Activated CD4-positive, alpha-beta T cell treated with anti-CD3 and anti-CD28 coated beads for 48 hours (primary cell): ENCODE results near the gene LARGE2.

Experiments
- DNase-seq: peaks from one replicate; pipeline ENCODE4 v3.0.0-alpha.2; 2020

LARGE2 gene

DNA sequence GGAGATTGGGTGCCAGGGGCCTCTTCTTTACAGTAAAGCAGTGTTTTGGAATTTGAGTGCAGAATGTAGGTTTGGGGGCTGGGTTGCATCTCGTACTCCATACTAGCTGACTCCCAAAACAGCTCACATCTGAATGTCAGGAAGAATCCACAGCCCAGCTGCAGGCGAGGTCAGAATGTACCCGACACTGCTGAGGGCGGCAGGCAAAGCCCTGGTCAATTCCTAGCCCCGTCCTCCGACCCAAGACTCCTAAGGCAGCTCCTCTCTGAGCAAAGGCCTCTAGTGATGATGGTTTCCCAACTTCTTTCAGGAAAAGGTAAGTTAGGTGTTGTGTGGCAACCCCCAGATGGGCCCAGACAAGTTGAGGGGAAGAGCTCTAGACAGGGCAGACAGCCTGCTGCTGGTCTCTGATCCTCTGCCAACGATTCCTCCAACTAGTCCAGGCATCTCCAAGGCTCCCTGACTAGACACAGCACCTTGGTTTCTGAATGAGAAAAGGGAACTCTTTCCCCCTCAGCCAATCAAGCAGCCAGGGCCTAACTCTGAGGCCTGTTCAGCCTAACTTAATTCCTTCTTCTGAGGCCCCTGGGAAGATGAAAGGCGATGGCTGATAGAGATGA, 8.6 kb downstream of the LARGE2 start:
- no peak for DNase-seq

DNA sequence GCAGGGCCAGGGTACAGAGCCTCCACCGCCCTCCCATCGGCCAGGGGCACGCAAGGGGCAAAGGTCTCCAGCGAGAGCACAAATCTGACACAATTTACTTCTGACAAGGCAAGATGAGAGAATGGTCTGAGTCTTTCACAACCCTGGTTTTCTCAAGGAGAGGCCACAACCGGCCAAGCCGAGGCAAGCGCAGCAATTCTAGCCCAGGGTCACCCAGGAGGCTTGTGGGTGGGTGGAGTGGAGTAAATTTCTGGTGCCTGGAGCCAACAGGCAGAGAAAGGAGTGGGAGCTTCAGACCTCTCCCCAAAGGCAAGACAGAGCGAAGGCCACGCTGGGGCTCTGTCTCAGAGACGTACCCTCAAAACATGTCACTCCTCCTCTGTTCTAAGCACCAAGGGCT, 9.3 kb downstream of the LARGE2 start:
- no peak for DNase-seq

DNA sequence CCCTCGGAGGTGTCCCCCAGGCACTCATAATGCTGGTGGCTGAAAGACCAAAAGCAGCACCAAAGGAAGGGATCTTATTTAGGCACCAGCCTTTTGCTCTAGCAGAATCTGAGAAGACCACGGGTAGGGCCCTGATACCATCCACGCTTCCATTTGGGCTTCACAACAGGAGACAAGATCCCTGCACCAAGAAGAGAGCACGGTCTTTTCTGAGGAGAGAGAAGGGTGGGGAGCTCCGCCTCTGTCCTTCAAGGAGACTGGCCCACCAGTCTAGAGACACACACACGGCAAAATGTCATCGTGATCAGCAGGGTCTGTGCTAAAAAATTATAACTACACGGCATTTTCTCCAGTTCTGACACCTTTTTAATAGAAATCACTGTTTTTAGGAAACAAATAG, 9.8 kb downstream of the LARGE2 start:
- DNase-seq, result no peak

DNA sequence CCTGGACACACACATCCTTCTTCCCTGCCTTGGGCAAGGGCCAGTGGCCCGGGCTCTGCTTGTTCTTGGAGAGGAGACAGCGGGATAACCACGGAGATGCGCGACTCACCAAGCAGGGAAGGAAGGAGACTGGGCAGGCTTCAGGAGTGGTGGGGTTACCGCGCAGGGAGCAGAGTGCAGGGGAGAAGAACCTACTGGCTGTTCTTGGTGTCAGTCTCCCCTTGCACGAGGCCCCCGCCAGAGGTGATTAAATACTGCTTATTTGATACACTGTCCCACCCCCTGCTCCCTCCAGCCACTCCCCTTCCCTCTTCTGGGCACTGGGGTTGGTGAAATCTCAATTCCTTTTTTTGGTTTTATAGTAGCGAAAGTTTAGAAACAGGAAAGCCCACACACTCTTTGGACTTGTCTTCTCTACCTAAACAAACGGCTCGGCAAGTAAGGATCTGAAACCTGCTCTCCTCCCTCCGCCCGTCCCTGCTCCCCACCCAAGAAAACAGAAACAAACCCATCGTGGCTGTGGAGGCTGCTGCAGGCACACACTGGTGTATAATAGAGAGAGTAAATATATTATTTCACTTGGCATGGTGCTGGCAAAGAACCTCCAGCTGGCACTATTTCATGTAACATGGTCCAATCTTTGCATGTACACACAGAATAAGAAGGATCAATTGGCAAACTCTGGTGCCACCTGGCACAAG, 10.8 kb downstream of the LARGE2 start:
- DNase-seq, result no peak

DNA sequence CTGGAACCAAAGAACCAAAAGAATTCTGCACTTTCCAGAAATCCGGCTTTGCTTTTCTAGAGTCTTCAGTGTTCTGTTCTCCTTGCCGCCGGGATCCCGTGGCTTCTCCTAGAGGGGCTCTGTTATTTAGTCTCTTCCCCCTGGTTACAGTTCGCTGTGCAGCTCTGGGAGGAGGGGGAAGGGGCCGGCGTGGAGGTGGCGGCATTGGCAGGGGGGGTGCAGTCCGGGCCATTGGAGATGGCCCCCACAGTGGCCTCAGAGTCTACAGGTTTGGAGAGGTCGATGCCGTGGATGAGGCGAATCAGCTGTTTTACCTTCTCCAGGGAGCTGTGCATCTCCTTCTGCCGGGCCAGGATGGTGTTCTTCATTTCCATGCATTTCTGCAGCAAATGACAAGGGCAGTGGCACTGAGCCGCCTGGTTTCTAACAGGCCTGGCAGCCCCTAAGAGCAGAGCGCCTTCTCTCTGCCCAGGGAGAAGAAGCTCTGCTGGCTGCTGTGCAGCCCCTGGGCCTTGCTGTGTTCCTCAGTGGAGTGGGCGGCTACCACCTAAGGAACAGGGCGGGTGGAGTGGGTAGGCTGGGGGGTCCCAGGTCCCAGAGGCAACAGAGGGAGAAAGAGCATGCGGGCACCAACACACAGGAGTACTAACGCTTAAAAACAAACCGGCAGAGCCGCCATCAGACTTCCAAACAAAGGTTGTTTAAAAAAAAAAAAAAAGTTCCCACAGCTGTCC, 11.6 kb downstream of the LARGE2 start:
- DNase-seq, result no peak

DNA sequence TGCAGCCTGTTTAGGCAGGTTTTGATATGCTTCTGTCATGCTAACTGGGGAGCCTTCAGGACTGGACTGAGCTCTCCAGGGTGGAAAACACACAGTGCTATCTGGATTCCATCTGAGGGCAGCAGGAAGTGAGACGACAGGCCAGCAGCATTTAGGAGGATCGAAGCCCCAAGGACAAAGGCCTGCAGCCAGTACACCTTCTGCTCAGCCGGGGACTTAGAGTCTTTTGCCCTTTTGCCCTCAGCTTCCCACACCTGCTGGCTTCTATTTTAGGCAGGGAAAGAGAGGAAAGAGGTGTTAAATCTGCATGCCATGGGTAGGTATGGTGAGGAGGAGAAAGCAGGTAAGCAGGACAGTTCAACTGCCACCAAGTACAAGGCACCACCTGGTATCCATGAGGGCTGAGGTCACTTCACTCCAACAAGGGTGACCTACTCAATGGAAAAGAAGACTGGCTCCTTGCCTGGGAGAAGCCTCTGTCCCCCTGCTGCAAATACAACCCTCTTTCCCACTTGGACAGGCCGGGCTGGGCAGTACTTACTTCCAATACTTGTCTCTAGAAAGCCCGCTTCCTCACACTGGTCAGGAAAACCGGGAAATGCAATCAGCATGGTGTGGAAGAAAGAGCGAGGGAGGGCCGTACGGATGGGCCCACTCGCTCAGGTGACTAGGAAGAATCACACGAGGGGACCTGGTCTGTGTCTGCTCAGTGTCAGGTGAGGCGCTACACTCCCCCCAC, 12.3 kb downstream of the LARGE2 start:
- DNase-seq, result no peak

DNA sequence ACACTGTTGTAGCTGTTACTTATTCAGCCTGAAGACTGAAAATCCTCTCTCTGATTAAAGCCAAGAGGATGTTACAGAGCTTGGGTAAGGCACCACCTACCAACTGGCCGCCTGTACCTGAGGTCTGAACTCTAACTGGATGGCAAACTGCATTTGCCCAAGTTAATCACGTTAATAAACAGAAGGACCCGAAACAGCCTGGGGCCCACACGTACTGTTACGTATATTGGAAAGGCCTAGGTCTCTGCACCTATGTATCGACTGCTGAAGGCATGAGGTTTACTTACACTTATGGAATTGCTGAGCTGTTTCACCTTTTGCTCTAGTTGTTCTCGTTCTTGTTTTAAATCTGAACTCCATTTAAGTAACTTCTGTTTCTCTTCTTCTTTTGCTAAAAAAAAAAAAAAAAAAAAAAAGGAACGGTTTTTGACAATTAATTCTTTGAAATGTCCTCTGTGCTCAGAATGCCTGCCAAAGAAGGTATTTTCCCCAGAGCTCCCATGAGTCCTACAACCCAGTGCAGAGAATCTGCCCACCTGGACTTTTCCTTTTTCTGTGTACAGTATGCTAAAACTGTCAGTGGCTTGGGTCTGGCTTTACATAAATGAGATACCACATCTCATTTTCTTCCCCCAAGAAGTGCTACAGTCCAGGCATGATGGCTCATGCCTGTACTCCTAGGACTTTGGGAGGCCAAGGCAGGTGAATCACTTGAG, 13.1 kb downstream of the LARGE2 start:
- no peak for DNase-seq

DNA sequence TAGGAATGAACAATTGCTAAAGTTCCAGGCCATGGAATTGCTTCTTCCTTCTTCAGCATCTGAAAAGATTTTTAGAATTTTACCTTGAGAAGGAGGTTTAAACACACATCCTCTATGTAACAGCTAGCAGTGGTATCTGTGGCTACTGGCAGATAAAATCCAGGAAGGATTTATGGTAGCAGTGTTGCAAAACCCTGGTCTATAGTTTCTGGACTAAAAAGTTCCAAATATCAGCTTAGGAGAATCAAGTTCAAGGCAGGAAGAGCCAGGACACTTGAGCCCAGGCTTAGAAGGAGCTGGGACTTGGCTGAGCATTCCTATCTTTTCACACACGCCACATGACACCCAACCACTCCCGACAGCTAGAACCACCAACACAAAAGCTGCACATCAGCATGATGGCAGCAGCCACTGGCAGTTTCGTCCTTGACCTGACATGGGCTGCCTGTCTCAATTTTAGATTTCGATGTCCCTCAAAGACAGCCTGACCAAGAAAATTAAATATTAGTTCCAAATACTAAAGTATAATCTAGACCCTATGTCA, 14.1 kb downstream of the LARGE2 start:
- DNase-seq, result no peak

DNA sequence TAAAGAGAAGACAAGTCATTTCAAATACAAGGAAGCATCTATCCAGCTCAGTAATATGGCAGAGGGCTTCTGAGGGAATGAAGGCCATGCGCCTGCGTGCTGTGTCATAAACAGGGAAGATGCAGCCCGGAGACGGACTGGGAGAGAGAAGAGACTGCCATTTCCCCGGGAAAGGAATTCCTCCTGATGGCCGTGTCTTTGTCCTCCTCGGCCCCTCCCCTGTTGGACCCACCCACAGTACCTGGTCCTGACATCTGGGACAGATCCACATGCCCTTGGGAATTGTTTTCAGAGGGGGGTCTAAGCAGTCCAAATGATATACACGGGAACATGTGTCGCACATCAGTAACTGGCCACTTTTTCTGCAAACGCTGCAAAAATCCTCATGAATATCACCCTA, 15.5 kb downstream of the LARGE2 start:
- DNase-seq, result no peak

DNA sequence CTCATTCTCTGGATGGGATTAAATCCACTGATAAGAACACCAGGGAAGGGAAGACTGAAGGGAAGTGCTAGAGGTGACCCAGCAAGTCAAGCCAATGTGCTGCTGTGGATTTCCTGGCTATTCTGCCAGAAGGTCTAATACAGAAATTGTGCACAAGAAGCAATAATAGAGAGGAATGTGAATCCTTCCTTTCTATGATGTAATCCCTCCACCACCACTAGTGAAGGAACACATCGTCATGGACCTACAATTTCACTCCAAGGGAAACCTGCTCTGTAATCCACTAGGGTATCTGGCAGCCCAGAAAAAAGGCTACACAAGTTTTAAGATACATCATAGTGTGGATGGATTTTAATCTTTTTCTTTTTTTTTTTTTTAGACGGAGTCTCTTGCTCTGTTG, 17.4 kb downstream of the LARGE2 start:
- no peak for DNase-seq

DNA sequence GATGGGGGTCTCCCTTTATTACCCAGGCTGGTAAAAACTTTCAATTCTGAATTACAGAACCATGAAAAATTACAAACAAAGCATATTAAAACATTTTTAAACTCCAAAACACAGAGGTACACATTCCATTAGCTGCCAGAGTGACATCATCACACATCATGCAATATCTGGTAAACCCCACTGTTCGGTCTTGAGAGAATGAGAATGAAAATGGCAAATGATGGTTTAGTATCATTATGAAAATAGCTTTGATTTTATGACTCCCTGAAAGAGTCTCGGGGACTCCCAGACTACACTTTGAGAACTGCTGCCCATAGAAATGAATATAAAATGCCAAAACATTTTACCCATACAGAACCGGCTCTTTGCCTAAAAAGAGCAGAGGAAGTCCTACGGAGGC, 18.8 kb downstream of the LARGE2 start:
- DNase-seq, result no peak

DNA sequence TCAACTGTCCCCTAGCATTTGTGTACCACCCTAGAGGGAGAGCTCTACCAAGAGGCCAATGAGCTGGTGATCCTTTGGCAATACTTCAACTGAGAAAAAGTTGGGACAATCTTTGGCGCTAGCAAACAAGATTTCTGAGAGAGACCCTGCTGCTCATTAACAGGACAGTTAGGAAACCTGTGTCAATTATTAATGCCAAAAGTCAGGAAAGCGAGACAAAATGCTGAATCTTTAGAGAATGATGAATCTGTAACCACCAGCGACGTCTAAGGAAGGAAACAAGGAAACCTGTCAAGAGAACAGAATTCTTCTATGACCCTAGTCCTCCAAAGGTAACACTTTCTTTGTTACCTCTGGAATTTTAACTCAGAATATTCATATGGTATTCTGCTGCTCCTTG, 19.9 kb downstream of the LARGE2 start:
- no peak for DNase-seq

DNA sequence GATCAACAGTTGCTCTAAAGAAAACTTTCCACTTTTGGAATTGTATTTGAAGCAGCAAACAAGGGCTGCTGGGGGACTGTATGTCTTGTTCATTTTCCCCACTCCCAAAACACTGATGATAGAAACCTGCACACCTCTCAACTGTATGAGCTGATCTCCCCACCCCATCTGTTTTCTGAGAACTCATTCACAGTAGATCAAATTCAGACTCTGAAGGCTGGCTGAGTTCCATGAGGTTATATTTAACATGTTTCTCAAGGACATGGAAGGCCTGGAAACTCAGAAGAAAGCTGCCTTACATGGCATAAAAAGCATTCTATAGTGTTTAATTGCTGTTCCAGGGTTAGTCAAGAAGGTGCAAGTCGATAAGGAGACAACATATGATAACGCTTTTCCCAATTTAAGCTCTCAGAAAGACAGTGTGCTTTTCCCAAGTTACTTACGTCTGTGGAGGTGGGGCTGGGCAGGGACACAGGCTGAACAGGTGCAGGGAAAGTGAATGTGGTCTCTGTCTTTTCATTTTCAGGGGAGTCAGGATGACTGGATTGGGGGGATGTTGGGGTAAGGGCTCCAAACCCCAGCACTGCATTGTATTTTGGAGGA, 23.0 kb downstream of the LARGE2 start:
- no peak for DNase-seq

DNA sequence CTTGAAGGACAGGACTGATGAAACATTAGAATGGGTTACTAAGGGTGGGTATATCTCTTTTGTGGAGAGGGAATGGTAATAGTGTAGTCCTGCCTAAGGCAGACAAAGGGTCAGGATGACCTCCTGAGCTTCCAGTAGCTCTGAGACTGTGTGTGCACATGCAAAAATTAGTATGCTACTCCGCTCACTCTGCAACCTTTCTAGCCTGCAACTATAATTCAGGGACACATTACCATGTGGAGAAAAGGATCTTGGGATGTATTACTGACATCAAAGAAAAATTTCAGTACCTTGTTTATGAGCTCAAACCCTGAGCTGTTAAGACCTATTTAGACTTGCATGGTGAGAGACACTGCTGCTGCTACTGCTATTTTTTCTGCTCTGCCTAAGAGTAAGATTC, 25.4 kb downstream of the LARGE2 start:
- DNase-seq, result no peak

DNA sequence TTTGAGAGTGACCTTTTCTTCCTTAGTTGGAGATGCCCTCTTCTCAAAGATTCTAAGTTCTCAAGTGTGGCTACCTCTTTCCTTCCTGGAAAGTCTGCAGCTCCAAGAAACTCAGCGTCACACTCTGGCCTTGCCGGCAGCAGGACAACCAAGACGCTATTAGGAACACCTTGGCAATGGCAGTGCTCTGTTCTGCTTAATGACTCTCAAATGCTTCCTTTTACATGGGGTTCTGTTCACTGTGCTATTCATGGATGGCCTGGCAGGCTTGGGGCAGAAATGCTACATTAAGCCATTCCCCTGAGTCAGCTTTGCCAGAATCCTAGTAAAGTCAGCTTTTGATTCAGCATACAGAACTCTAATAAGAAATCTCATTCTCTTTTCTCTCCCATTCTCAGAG, 25.9 kb downstream of the LARGE2 start:
- no peak for DNase-seq

DNA sequence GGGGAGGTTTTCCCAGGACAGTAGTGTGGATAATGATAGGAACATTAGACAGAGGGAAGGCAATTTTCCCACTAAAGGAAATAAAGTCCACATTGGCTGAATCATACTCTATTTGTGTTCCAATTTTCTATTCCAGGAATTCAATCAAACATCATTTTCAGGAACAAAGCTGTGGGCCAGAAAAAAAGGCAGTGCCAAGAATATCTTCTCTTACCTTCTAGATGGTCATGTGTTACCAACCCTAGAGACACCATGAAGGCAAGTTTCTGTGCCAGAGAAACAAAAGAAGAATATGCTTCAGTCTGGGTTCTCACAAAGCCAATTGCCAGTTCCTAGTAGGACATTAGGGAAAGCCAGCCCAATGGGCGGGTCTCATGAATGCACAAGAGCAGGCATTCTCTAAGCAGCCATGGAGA, 27.5 kb downstream of the LARGE2 start:
- DNase-seq, result no peak

DNA sequence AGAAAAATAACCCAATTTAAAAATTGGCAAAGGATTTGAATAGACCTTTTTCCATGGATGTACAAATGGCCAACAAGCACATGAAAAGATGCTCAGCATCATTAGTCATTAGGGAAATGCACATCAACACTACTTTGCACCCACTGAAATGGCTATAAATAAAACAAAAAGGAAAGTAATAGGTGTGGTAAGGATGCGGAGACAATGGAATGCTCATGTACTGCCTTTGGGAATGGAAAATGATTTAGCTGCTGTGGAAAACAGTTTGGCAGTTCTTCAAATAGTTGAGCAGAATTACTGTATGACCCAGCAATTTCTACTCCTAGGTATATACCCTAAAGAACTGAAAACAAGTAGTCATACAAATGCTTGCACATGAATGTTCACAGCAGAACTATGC, 37.4 kb downstream of the LARGE2 start:
- no peak for DNase-seq

DNA sequence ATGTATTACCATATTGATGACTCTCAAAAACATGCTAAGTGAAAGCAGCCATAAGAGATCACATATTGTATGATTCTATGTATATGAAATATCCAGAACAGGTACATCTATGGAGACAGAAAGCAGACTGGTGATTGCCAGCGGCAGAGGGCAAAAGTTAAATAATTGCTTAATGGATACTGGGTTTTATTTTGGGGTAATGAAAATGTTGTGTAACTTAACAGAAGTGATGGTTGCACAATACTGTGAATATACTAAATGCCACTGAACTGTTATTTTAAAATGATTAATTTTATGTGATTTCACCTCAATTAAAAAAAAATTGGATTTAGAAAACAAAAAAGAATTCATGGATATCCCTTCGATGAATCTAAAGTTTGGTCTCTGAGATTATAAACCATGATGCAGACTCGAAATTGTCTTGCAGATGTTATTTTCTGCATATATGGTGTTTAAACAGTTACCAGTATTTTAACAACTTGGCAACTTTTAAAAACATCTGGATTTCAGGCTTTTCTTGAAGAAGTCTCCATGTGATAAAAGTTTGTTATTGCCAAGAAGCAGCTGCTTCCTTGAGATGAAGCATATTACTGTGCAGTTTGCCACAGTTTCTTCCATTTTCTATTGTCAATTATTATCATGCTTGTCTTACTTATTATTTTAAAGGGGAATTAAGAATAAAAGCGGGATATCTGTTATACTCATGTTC, 38.1 kb downstream of the LARGE2 start:
- DNase-seq, result no peak

DNA sequence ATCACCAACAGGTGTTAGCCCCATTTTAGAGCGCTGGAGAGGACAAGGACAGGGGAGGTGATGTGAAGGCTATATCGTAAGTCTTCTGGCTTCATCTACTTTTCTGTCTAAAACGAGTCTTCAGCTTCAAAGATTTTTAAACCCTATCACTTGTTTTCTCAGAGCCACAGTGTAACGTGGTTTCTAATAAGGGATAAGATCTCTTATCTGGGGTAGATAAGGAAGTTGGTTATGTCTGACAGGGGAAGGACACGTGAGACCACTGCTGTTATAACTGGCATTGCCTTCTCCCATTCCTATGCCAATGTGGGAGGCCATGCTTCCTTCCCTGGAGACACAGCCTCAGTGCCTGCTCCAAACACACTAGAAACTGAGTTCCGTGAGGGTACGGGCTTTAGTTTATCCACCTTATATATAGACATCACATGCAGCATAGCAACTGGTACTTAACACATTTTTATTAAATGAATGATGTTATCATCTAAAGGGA, 39.3 kb downstream of the LARGE2 start:
- DNase-seq, result no peak

DNA sequence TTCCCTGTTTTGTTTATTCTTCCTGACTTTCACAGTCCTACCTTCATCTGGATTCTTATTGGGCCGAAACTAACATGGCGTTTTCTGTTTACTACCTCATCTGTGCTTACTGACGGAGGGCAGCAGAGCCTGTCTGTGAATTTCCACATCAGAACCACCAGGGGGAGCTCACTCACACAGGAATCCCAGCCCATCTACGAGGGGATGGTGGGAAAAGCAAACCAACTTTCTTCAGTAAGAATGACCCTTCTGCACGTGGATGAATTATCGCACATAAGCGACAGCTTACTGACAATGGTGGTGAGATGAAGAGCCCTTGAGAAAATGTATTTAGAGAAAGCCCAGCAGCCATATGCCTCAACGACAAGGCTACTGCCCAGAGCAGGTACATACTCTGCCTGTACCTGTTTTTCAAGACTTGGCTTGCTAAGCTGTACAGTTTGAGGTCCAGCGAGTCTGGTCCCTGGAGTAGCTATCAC, 42.5 kb downstream of the LARGE2 start:
- DNase-seq, result peak; percentile 64

DNA sequence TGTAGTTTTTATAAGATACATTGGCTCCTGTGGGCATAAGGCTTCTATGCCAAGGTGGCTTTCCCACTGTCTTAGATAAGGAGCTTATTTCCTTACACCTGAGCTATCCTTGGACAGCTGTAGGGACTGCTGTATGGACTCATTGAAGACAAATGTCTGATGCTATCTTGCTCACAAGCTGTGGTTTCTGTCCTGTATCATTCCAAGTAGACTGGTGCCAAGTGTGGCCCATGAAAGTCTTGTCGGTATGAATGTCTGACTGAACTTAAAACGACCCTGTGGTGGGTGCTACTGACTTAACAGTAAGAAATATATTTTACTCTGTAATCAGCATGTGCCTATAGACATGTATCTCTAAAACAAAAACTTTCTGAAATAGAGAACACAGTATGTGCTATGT, 45.0 kb downstream of the LARGE2 start:
- no peak for DNase-seq
